Measurements from ENCODE around the gene CSTPP1.

- TF ChIP-seq CTCF (IDR thresholded peaks at IDR 0.05; ENCODE audit: insufficient read depth, low read length, poor library complexity, severe bottlenecking), result no peak
- no peak for TF ChIP-seq EZH2phosphoT487 (conservative IDR thresholded peaks at IDR 0.05; ENCODE audit: low read length)
Observed at GRCh38 chr11:47189100-47189834, 252.7 kb downstream of the CSTPP1 start.
